Neural progenitor cell (in vitro differentiated cells): ENCODE data around the gene EZH2. TPM values are rescaled to one million over a fixed set of nuclear protein-coding genes. Genes with fewer than 3 reads are reported as not detected.

Source experiments
- DNase-seq: peaks from one replicate; pipeline ENCODE4 v3.0.0-alpha.2; 2016; ENCODE audit warnings: low spot score
- H2AFZ ChIP-seq: fragments of 200-600 bp; sonication (generic); replicated peaks from 2 replicates; pipeline ENCODE4 v1.6.1; 2016; ENCODE audit warnings: antibody characterized with exemption
- H3F3A ChIP-seq: fragments of 200-600 bp; sonication (generic); 2 replicates; pipeline ENCODE4 v1.6.1; 2016; ENCODE audit warnings: antibody characterized with exemption, low read depth
- H3K27ac ChIP-seq: fragments of 200-600 bp; sonication (generic); 2 replicates; pipeline ENCODE4 v1.5.1; 2016; ENCODE audit warnings: mild to moderate bottlenecking
- H3K27me3 ChIP-seq: fragments of 200-600 bp; sonication (generic); 2 replicates; pipeline ENCODE4 v1.6.1; 2016; ENCODE audit warnings: mild to moderate bottlenecking, moderate library complexity
- H3K36me3 ChIP-seq: fragments of 200-600 bp; sonication (generic); 2 replicates; pipeline ENCODE4 v1.5.1; 2016
- H3K4me1 ChIP-seq: fragments of 200-600 bp; sonication (generic); 2 replicates; pipeline ENCODE4 v1.6.1; 2016; ENCODE audit warnings: mixed run types
- H3K4me2 ChIP-seq: fragments of 200-600 bp; sonication (generic); 2 replicates; pipeline ENCODE4 v1.6.1; 2016
- H3K4me3 ChIP-seq: fragments of 200-600 bp; sonication (generic); 2 replicates; pipeline ENCODE4 v1.5.1; 2016
- H3K79me2 ChIP-seq: fragments of 200-600 bp; sonication (generic); 2 replicates; pipeline ENCODE4 v1.6.1; 2016; ENCODE audit warnings: low read depth
- H3K9ac ChIP-seq: fragments of 200-600 bp; sonication (generic); 2 replicates; pipeline ENCODE4 v1.6.1; 2016
- H3K9me3 ChIP-seq: fragments of 200-600 bp; sonication (generic); 2 replicates; pipeline ENCODE4 v1.5.1; 2016; ENCODE audit warnings: low read depth
- H4K20me1 ChIP-seq: fragments of 200-600 bp; sonication (generic); 2 replicates; pipeline ENCODE4 v1.6.1; 2016; ENCODE audit warnings: low read depth
- H3K27ac Mint-ChIP-seq: 3 replicates; pipeline ENCODE4 v1.8.0; 2021; ENCODE audit warnings: mixed read lengths
- H3K27me3 Mint-ChIP-seq: 2 replicates; pipeline ENCODE4 v1.8.0; 2022; ENCODE audit warnings: low read depth, mild to moderate bottlenecking, inconsistent platforms, moderate library complexity, mixed read lengths; ENCODE audit not compliant: insufficient read depth
- H3K36me3 Mint-ChIP-seq: 3 replicates; pipeline ENCODE4 v1.8.0; 2021; ENCODE audit warnings: mixed read lengths
- H3K4me1 Mint-ChIP-seq: 3 replicates; pipeline ENCODE4 v1.8.0; 2021; ENCODE audit warnings: mixed read lengths
- H3K4me3 Mint-ChIP-seq: 3 replicates; pipeline ENCODE4 v1.8.0; 2021; ENCODE audit warnings: mild to moderate bottlenecking, moderate library complexity, mixed read lengths
- H3K9me3 Mint-ChIP-seq: 3 replicates; pipeline ENCODE4 v1.8.0; 2020; ENCODE audit warnings: mixed read lengths
- EZH2 ChIP-seq: fragments of 200-600 bp; sonication (generic); IDR thresholded peaks from 2 replicates; pipeline ENCODE4 v1.6.1; 2017; ENCODE audit warnings: antibody characterized with exemption, mild to moderate bottlenecking, moderate library complexity
- EZH2phosphoT487 ChIP-seq: fragments of 200-600 bp; sonication (generic); IDR thresholded peaks from 2 replicates; pipeline ENCODE4 v1.6.1; 2017; ENCODE audit warnings: antibody characterized with exemption
- small RNA-seq: library from RNA; depleted of rRNA; stranded (forward); fragments of <200 nt; gene quantifications from one replicate; pipeline ENCODE3, GENCODE V24; 2015
- total RNA-seq: library from RNA; depleted of rRNA; stranded (reverse); fragments of >200 nt; gene quantifications from 2 replicates; pipeline ENCODE4 v1.2.3, GENCODE V29; 2015; ENCODE audit warnings: low replicate concordance
- TF ChIP-seq, protein P1 (sequence below): fragments of 200-600 bp; sonication (generic); IDR thresholded peaks from 2 replicates; pipeline ENCODE4 v1.5.1; 2017; ENCODE audit warnings: antibody characterized with exemption, mild to moderate bottlenecking

EZH2 gene
- total RNA-seq, 1 donor from 2014 or later, result 112 TPM

DNA sequence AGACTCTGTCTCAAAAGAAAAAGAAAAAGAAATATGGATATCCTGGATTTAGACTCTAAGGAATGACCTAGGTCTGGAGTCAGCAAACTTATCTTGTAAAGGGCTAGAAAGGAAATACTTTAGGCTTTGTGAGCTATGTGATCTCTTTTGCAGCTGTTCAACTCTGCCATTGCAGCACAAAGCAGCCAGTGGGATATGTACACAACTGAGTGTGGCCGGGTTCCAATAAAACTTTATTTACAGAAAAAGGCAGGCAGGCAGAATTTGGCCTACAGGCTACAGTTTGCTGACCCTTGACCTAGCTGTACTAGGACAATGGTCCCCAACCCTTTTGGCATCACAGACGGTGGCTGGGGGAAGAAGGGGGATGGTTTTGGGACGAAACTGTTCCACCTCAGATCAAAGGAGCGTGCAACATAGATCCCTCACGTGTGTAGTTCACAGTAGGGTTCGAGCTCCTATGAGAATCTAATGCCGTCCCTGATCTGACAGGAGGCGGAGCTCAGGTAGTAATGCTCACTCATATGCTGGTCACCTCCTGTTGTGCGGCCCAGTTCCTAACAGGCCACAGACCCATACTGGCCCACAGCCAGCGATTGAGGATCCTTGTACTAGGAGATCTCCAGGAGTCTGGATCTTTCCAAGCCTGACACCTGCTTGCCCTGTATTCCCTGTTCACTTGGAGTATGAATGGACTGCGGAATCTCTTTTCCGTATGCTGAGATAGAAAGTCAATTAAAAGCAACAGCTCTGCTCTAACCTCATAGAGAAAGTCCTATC, 122.4 kb downstream of the EZH2 start:
- Histone ChIP-seq H3K27me3 (no peaks in the 10 kb centered on the region), H3K79me2 (no peaks in the 10 kb centered on the region), H3K4me3 (no peak overlapping the region), H3K9me3 (no peaks in the 10 kb centered on the region), H3F3A (no peaks in the 10 kb centered on the region), H3K27ac (no peak overlapping the region), H3K4me2 (no peak overlapping the region), H3K36me3 (peaks cover 19% of the 10 kb centered on the region), H3K9ac (no peak overlapping the region), H3K4me1 (no peaks in the 10 kb centered on the region), H2AFZ (no peak overlapping the region), H4K20me1 (no peaks in the 10 kb centered on the region)
- H3K36me3 Mint-ChIP-seq, result peaks cover 22% of the 10 kb centered on the region
- H3K4me1 Mint-ChIP-seq, result no peaks in the 10 kb centered on the region
- H3K27me3 Mint-ChIP-seq, result no peaks in the 10 kb centered on the region
- no peak overlapping the region for H3K27ac Mint-ChIP-seq
- DNase-seq, result no peak
- no peaks in the 10 kb centered on the region for H3K9me3 Mint-ChIP-seq
- H3K4me3 Mint-ChIP-seq, result no peak overlapping the region
- TF ChIP-seq, protein P1, sequence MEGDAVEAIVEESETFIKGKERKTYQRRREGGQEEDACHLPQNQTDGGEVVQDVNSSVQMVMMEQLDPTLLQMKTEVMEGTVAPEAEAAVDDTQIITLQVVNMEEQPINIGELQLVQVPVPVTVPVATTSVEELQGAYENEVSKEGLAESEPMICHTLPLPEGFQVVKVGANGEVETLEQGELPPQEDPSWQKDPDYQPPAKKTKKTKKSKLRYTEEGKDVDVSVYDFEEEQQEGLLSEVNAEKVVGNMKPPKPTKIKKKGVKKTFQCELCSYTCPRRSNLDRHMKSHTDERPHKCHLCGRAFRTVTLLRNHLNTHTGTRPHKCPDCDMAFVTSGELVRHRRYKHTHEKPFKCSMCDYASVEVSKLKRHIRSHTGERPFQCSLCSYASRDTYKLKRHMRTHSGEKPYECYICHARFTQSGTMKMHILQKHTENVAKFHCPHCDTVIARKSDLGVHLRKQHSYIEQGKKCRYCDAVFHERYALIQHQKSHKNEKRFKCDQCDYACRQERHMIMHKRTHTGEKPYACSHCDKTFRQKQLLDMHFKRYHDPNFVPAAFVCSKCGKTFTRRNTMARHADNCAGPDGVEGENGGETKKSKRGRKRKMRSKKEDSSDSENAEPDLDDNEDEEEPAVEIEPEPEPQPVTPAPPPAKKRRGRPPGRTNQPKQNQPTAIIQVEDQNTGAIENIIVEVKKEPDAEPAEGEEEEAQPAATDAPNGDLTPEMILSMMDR, result no peak
- TF ChIP-seq EZH2 (no peak), EZH2phosphoT487 (no peak)

Small RNA genes within 50 kb of the gene (small RNA-seq; reads per million reads assigned to genes)
- gene RF00017 (not detected), gene RN7SL569P (not detected), gene RNU7-20P (not detected)

Other genes with a start within 250 kb of the EZH2 start
- gene CUL1, start 185.4 kb downstream of the EZH2 start, total RNA-seq, result 74.2 and 89.3 TPM in 2 replicates
- gene PDIA4, start 144.2 kb upstream of the EZH2 start, total RNA-seq, result 142 and 171 TPM in 2 replicates
- 6.3 and 11.5 TPM in 2 replicates for gene ZNF786, start 206.4 kb upstream of the EZH2 start, total RNA-seq
- gene ZNF425, start 242.0 kb upstream of the EZH2 start, total RNA-seq, result 4.2 and 15.7 TPM in 2 replicates